Measurements from ENCODE around the gene CALML5. TPM values are rescaled to one million over a fixed set of nuclear protein-coding genes. Genes with fewer than 3 reads are reported as not detected.

The CALML5 gene
- total and polyA plus RNA-seq, 2 donors (not counting 1 experiment from before 2014, with no cell fraction given), result not detected

DNA sequence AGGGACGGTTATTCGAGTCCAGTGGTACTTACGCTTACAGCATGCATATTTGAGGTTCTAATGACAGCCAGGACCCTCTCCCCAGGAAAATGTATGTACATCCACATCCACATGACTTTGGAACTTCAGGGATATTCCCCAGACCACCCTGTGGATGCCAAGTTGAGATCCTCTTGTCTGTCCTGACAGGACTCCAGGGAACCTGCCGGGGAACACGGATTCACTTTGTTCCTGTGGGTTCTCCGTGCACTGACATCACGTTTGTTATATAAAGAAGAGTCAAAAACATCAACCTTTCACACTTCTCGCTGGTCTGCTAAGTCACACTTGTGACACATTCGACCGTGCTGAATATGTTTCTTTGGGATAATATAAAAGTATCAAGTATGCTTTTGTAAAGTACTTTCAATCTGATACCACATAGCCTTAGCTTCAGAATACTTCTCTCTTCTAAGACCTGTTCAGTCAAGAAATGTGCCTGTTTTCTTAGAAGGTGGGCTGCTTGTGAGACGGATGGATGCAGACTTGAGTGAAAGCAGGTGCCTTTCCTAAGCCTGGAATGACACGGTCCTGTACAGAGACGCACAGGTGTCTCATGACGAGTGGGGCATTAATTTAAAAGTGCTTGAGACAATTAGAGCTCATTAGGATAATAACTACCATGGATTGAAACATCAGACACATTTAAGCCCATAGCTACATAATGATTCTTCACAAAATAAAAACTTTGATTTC lies 38.7 kb downstream of the CALML5 start:
- Histone ChIP-seq H3K27ac (ENCODE audit: insufficient read depth, low read length) (no peak overlapping the region), H3K4me3 (replicated peaks in 1 of 4; ENCODE audit: control extremely low read depth in 1 of 4, insufficient read depth in 1 of 4, low read depth in 3 of 4, low read length in 4 of 4) (no peak overlapping the region), H3K27me3 (ENCODE audit: control insufficient read depth, insufficient read depth, low read length) (no peaks in the 10 kb centered on the region), H3K4me1 (ENCODE audit: control insufficient read depth, extremely low read depth, insufficient read depth, low read length) (peaks cover 6% of the 10 kb centered on the region), H3K79me2 (ENCODE audit: control insufficient read depth, insufficient read depth, low read length) (no peaks in the 10 kb centered on the region), H2AFZ (ENCODE audit: low read length) (no peak overlapping the region), H3K9ac (ENCODE audit: insufficient read depth, low read length) (no peak overlapping the region), H4K20me1 (ENCODE audit: control insufficient read depth, extremely low read depth, insufficient read depth, low read length) (no peaks in the 10 kb centered on the region), H3K9me3 (ENCODE audit: control insufficient read depth, insufficient read depth, low read depth, low read length) (no peaks in the 10 kb centered on the region), H3K36me3 (ENCODE audit: control insufficient read depth, insufficient read depth, low read length) (no peaks in the 10 kb centered on the region), H3K4me2 (ENCODE audit: extremely low read depth, insufficient read depth, low read length) (no peak overlapping the region)
- DNase-seq (ENCODE audit: low read depth in 2 of 2), result no peak
- TF ChIP-seq, protein P1, sequence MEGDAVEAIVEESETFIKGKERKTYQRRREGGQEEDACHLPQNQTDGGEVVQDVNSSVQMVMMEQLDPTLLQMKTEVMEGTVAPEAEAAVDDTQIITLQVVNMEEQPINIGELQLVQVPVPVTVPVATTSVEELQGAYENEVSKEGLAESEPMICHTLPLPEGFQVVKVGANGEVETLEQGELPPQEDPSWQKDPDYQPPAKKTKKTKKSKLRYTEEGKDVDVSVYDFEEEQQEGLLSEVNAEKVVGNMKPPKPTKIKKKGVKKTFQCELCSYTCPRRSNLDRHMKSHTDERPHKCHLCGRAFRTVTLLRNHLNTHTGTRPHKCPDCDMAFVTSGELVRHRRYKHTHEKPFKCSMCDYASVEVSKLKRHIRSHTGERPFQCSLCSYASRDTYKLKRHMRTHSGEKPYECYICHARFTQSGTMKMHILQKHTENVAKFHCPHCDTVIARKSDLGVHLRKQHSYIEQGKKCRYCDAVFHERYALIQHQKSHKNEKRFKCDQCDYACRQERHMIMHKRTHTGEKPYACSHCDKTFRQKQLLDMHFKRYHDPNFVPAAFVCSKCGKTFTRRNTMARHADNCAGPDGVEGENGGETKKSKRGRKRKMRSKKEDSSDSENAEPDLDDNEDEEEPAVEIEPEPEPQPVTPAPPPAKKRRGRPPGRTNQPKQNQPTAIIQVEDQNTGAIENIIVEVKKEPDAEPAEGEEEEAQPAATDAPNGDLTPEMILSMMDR (conservative IDR thresholded peaks at IDR 0.05 in 1 of 2, IDR thresholded peaks at IDR 0.05 in 1 of 2; ENCODE audit: low read depth in 1 of 2, low read length in 2 of 2), result no peak
- TF ChIP-seq EZH2 (IDR thresholded peaks at IDR 0.05; ENCODE audit: low read length, missing control alignments), result no peak

DNA sequence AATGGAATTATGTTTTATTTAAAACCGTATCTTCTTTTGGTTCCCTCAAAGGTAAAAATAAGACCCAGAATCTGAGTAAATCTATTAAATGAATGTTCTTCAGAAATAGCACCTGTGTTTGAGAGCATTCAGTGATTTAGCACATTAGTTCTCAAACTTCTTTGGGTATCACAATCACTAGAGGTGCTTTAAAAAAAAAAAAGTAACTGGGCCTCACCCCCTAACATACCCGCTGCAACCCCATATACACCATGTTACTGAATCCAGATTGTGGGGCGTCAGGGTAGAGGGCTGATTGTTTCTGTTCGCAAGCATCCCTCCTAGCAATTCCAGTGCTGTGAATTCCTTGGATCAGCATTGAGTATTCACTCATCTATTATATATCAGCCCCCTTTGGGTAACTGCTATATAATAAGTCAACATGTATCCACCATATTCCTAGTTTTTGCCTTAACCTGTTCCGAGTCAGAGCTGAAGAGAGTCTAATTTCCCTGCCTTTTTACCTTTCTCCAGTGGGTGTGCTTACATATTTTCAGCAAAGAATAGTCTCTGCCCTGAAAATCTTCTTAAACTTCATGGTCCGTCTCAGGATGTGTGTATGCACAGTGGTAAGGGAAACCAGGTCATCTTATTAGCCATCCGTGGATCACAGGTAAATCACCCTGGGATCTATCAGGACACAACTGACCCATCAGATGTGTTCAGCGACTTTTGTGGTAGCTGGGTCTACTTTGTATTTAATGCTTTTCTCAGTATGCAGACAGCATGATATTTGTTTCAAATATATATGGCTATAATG lies 40.2 kb downstream of the CALML5 start:
- H3K9me3 ChIP-seq (ENCODE audit: control insufficient read depth, insufficient read depth, low read depth, low read length), result no peaks in the 10 kb centered on the region
- no peaks in the 10 kb centered on the region for H4K20me1 ChIP-seq (ENCODE audit: control insufficient read depth, extremely low read depth, insufficient read depth, low read length)
- TF ChIP-seq EZH2 (IDR thresholded peaks at IDR 0.05; ENCODE audit: low read length, missing control alignments), result no peak
- TF ChIP-seq, protein P1 (conservative IDR thresholded peaks at IDR 0.05 in 1 of 2, IDR thresholded peaks at IDR 0.05 in 1 of 2; ENCODE audit: low read depth in 1 of 2, low read length in 2 of 2), result no peak
- no peak overlapping the region for H3K27ac ChIP-seq (ENCODE audit: insufficient read depth, low read length)
- H3K79me2 ChIP-seq (ENCODE audit: control insufficient read depth, insufficient read depth, low read length), result no peaks in the 10 kb centered on the region
- no peak overlapping the region for H3K4me3 ChIP-seq (replicated peaks in 1 of 4; ENCODE audit: control extremely low read depth in 1 of 4, insufficient read depth in 1 of 4, low read depth in 3 of 4, low read length in 4 of 4)
- peaks cover 2% of the 10 kb centered on the region for H3K36me3 ChIP-seq (ENCODE audit: control insufficient read depth, insufficient read depth, low read length)
- no peak overlapping the region for H3K9ac ChIP-seq (ENCODE audit: insufficient read depth, low read length)
- H2AFZ ChIP-seq (ENCODE audit: low read length), result no peak overlapping the region
- peaks cover 6% of the 10 kb centered on the region for H3K4me1 ChIP-seq (ENCODE audit: control insufficient read depth, extremely low read depth, insufficient read depth, low read length)
- H3K4me2 ChIP-seq (ENCODE audit: extremely low read depth, insufficient read depth, low read length), result no peak overlapping the region
- no peak for DNase-seq (ENCODE audit: low read depth in 2 of 2)
- no peaks in the 10 kb centered on the region for H3K27me3 ChIP-seq (ENCODE audit: control insufficient read depth, insufficient read depth, low read length)

- no peak for DNase-seq (ENCODE audit: low read depth in 2 of 2)
- Histone ChIP-seq H3K36me3 (ENCODE audit: control insufficient read depth, insufficient read depth, low read length) (peaks cover 2% of the 10 kb centered on the region), H3K79me2 (ENCODE audit: control insufficient read depth, insufficient read depth, low read length) (no peaks in the 10 kb centered on the region), H2AFZ (ENCODE audit: low read length) (no peak overlapping the region), H3K27ac (ENCODE audit: insufficient read depth, low read length) (no peak overlapping the region), H3K4me3 (replicated peaks in 1 of 4; ENCODE audit: control extremely low read depth in 1 of 4, insufficient read depth in 1 of 4, low read depth in 3 of 4, low read length in 4 of 4) (no peak overlapping the region), H3K4me1 (ENCODE audit: control insufficient read depth, extremely low read depth, insufficient read depth, low read length) (peaks cover 6% of the 10 kb centered on the region), H3K9ac (ENCODE audit: insufficient read depth, low read length) (no peak overlapping the region), H3K27me3 (ENCODE audit: control insufficient read depth, insufficient read depth, low read length) (no peaks in the 10 kb centered on the region), H4K20me1 (ENCODE audit: control insufficient read depth, extremely low read depth, insufficient read depth, low read length) (no peaks in the 10 kb centered on the region), H3K4me2 (ENCODE audit: extremely low read depth, insufficient read depth, low read length) (no peak overlapping the region), H3K9me3 (ENCODE audit: control insufficient read depth, insufficient read depth, low read depth, low read length) (no peaks in the 10 kb centered on the region)
- TF ChIP-seq, protein P1 (conservative IDR thresholded peaks at IDR 0.05 in 1 of 2, IDR thresholded peaks at IDR 0.05 in 1 of 2; ENCODE audit: low read depth in 1 of 2, low read length in 2 of 2), result no peak
- no peak for TF ChIP-seq EZH2 (IDR thresholded peaks at IDR 0.05; ENCODE audit: low read length, missing control alignments)
These were observed 40.9 kb downstream of the CALML5 start for GRCh38 chr10:5458425-5458824.
